Measurements from ENCODE around the gene PLXNA2.

Gene PLXNA2

GRCh38 chr1:208275083-208275482 lies 30.9 kb upstream of the PLXNA2 start:
- H3K4me1 ChIP-seq (ENCODE audit: control insufficient read depth in 1 of 2, insufficient read depth in 2 of 2, low read length in 2 of 2): peaks cover 0 to 6% of the 10 kb centered on the region in 2 donors

GRCh38 chr1:208273386-208274017 lies 29.3 kb upstream of the PLXNA2 start:
- H3K27me3 ChIP-seq (ENCODE audit: low read depth, low read length): no peaks in the 10 kb centered on the region
- H3K4me3 ChIP-seq (ENCODE audit: low read depth in 1 of 2, low read length in 2 of 2): no peak overlapping the region
- H3K36me3 ChIP-seq (ENCODE audit: control insufficient read depth in 1 of 2, insufficient read depth in 2 of 2, low read length in 2 of 2): no peaks in the 10 kb centered on the region
- no peaks in the 10 kb centered on the region for H3K9me3 ChIP-seq (ENCODE audit: control insufficient read depth in 1 of 2, low read length in 2 of 2)
- no peak overlapping the region for H3K27ac ChIP-seq (ENCODE audit: low read length)
- H3K4me1 ChIP-seq (ENCODE audit: control insufficient read depth in 1 of 2, insufficient read depth in 2 of 2, low read length in 2 of 2): peaks cover 0 to 19% of the 10 kb centered on the region in 2 donors

More at GRCh38 chr1:208275083-208275482, 30.9 kb upstream of the PLXNA2 start:
- Histone ChIP-seq H3K27ac (ENCODE audit: low read length) (no peak overlapping the region), H3K9me3 (ENCODE audit: control insufficient read depth in 1 of 2, low read length in 2 of 2) (no peaks in the 10 kb centered on the region), H3K36me3 (ENCODE audit: control insufficient read depth in 1 of 2, insufficient read depth in 2 of 2, low read length in 2 of 2) (no peaks in the 10 kb centered on the region), H3K4me3 (ENCODE audit: low read depth in 1 of 2, low read length in 2 of 2) (no peak overlapping the region), H3K27me3 (ENCODE audit: low read depth, low read length) (no peaks in the 10 kb centered on the region)

- no peaks in the 10 kb centered on the region for H3K27me3 ChIP-seq (ENCODE audit: low read depth, low read length)
These were observed 28.5 kb upstream of the PLXNA2 start for GRCh38 chr1:208272713-208273112.

GRCh38 chr1:208272311-208272710 lies 28.1 kb upstream of the PLXNA2 start:
- H3K4me1 ChIP-seq (ENCODE audit: control insufficient read depth in 1 of 2, insufficient read depth in 2 of 2, low read length in 2 of 2): peaks cover 0 to 19% of the 10 kb centered on the region in 2 donors
- H3K36me3 ChIP-seq (ENCODE audit: control insufficient read depth in 1 of 2, insufficient read depth in 2 of 2, low read length in 2 of 2): no peaks in the 10 kb centered on the region
- no peaks in the 10 kb centered on the region for H3K27me3 ChIP-seq (ENCODE audit: low read depth, low read length)
- no peaks in the 10 kb centered on the region for H3K9me3 ChIP-seq (ENCODE audit: control insufficient read depth in 1 of 2, low read length in 2 of 2)
- H3K4me3 ChIP-seq (ENCODE audit: low read depth in 1 of 2, low read length in 2 of 2): no peak overlapping the region
- no peak overlapping the region for H3K27ac ChIP-seq (ENCODE audit: low read length)

More at GRCh38 chr1:208272713-208273112, 28.5 kb upstream of the PLXNA2 start:
- Histone ChIP-seq H3K9me3 (ENCODE audit: control insufficient read depth in 1 of 2, low read length in 2 of 2) (no peaks in the 10 kb centered on the region), H3K4me3 (ENCODE audit: low read depth in 1 of 2, low read length in 2 of 2) (no peak overlapping the region), H3K36me3 (ENCODE audit: control insufficient read depth in 1 of 2, insufficient read depth in 2 of 2, low read length in 2 of 2) (no peaks in the 10 kb centered on the region), H3K27ac (ENCODE audit: low read length) (no peak overlapping the region), H3K4me1 (ENCODE audit: control insufficient read depth in 1 of 2, insufficient read depth in 2 of 2, low read length in 2 of 2) (peaks cover 0 to 19% of the 10 kb centered on the region in 2 donors)

GRCh38 chr1:208271236-208271635 lies 27.1 kb upstream of the PLXNA2 start:
- peaks cover 0 to 19% of the 10 kb centered on the region in 2 donors for H3K4me1 ChIP-seq (ENCODE audit: control insufficient read depth in 1 of 2, insufficient read depth in 2 of 2, low read length in 2 of 2)
- no peak overlapping the region for H3K4me3 ChIP-seq (ENCODE audit: low read depth in 1 of 2, low read length in 2 of 2)
- H3K9me3 ChIP-seq (ENCODE audit: control insufficient read depth in 1 of 2, low read length in 2 of 2): no peaks in the 10 kb centered on the region
- no peaks in the 10 kb centered on the region for H3K36me3 ChIP-seq (ENCODE audit: control insufficient read depth in 1 of 2, insufficient read depth in 2 of 2, low read length in 2 of 2)
- H3K27ac ChIP-seq (ENCODE audit: low read length): no peak overlapping the region
- H3K27me3 ChIP-seq (ENCODE audit: low read depth, low read length): no peaks in the 10 kb centered on the region

- no peak overlapping the region for H3K27ac ChIP-seq (ENCODE audit: low read length)
- no peak overlapping the region for H3K4me3 ChIP-seq (ENCODE audit: low read depth in 1 of 2, low read length in 2 of 2)
- no peaks in the 10 kb centered on the region for H3K36me3 ChIP-seq (ENCODE audit: control insufficient read depth in 1 of 2, insufficient read depth in 2 of 2, low read length in 2 of 2)
- H3K27me3 ChIP-seq (ENCODE audit: low read depth, low read length): no peaks in the 10 kb centered on the region
- no peaks in the 10 kb centered on the region for H3K9me3 ChIP-seq (ENCODE audit: control insufficient read depth in 1 of 2, low read length in 2 of 2)
- peaks cover 0 to 19% of the 10 kb centered on the region in 2 donors for H3K4me1 ChIP-seq (ENCODE audit: control insufficient read depth in 1 of 2, insufficient read depth in 2 of 2, low read length in 2 of 2)
These were observed 26.5 kb upstream of the PLXNA2 start for GRCh38 chr1:208270651-208271141.

GRCh38 chr1:208269338-208269666 lies 25.1 kb upstream of the PLXNA2 start:
- no peaks in the 10 kb centered on the region for H3K9me3 ChIP-seq (ENCODE audit: control insufficient read depth in 1 of 2, low read length in 2 of 2)
- peaks cover 0 to 19% of the 10 kb centered on the region in 2 donors for H3K4me1 ChIP-seq (ENCODE audit: control insufficient read depth in 1 of 2, insufficient read depth in 2 of 2, low read length in 2 of 2)
- no peak overlapping the region for H3K4me3 ChIP-seq (ENCODE audit: low read depth in 1 of 2, low read length in 2 of 2)
- H3K36me3 ChIP-seq (ENCODE audit: control insufficient read depth in 1 of 2, insufficient read depth in 2 of 2, low read length in 2 of 2): no peaks in the 10 kb centered on the region
- H3K27ac ChIP-seq (ENCODE audit: low read length): no peak overlapping the region
- H3K27me3 ChIP-seq (ENCODE audit: low read depth, low read length): no peaks in the 10 kb centered on the region

- Histone ChIP-seq H3K27ac (ENCODE audit: low read length) (no peak overlapping the region), H3K36me3 (ENCODE audit: control insufficient read depth in 1 of 2, insufficient read depth in 2 of 2, low read length in 2 of 2) (no peaks in the 10 kb centered on the region), H3K4me1 (ENCODE audit: control insufficient read depth in 1 of 2, insufficient read depth in 2 of 2, low read length in 2 of 2) (peaks cover 0 to 19% of the 10 kb centered on the region in 2 donors), H3K27me3 (ENCODE audit: low read depth, low read length) (no peaks in the 10 kb centered on the region), H3K9me3 (ENCODE audit: control insufficient read depth in 1 of 2, low read length in 2 of 2) (no peaks in the 10 kb centered on the region), H3K4me3 (ENCODE audit: low read depth in 1 of 2, low read length in 2 of 2) (no peak overlapping the region)
These were observed 24.6 kb upstream of the PLXNA2 start for GRCh38 chr1:208268541-208269337.

- H3K4me3 ChIP-seq (ENCODE audit: low read depth in 1 of 2, low read length in 2 of 2): no peak overlapping the region
- peaks cover 0 to 18% of the 10 kb centered on the region in 2 donors for H3K4me1 ChIP-seq (ENCODE audit: control insufficient read depth in 1 of 2, insufficient read depth in 2 of 2, low read length in 2 of 2)
- no peaks in the 10 kb centered on the region for H3K27me3 ChIP-seq (ENCODE audit: low read depth, low read length)
- H3K9me3 ChIP-seq (ENCODE audit: control insufficient read depth in 1 of 2, low read length in 2 of 2): no peaks in the 10 kb centered on the region
- H3K36me3 ChIP-seq (ENCODE audit: control insufficient read depth in 1 of 2, insufficient read depth in 2 of 2, low read length in 2 of 2): no peaks in the 10 kb centered on the region
- H3K27ac ChIP-seq (ENCODE audit: low read length): no peak overlapping the region
These were observed 21.3 kb upstream of the PLXNA2 start for GRCh38 chr1:208265525-208265924.

GRCh38 chr1:208265122-208265469 lies 20.9 kb upstream of the PLXNA2 start:
- Histone ChIP-seq H3K4me1 (ENCODE audit: control insufficient read depth in 1 of 2, insufficient read depth in 2 of 2, low read length in 2 of 2) (peaks cover 0 to 14% of the 10 kb centered on the region in 2 donors), H3K36me3 (ENCODE audit: control insufficient read depth in 1 of 2, insufficient read depth in 2 of 2, low read length in 2 of 2) (no peaks in the 10 kb centered on the region), H3K27me3 (ENCODE audit: low read depth, low read length) (no peaks in the 10 kb centered on the region), H3K27ac (ENCODE audit: low read length) (no peak overlapping the region), H3K4me3 (ENCODE audit: low read depth in 1 of 2, low read length in 2 of 2) (no peak overlapping the region), H3K9me3 (ENCODE audit: control insufficient read depth in 1 of 2, low read length in 2 of 2) (no peaks in the 10 kb centered on the region)

- H3K27ac ChIP-seq (ENCODE audit: low read length): no peak overlapping the region
- H3K4me3 ChIP-seq (ENCODE audit: low read depth in 1 of 2, low read length in 2 of 2): no peak overlapping the region
- no peaks in the 10 kb centered on the region for H3K36me3 ChIP-seq (ENCODE audit: control insufficient read depth in 1 of 2, insufficient read depth in 2 of 2, low read length in 2 of 2)
- H3K9me3 ChIP-seq (ENCODE audit: control insufficient read depth in 1 of 2, low read length in 2 of 2): no peaks in the 10 kb centered on the region
- no peaks in the 10 kb centered on the region for H3K27me3 ChIP-seq (ENCODE audit: low read depth, low read length)
- H3K4me1 ChIP-seq (ENCODE audit: control insufficient read depth in 1 of 2, insufficient read depth in 2 of 2, low read length in 2 of 2): peaks cover 0 to 9% of the 10 kb centered on the region in 2 donors
These were observed 20.4 kb upstream of the PLXNA2 start for GRCh38 chr1:208264469-208265121.
